Skeletal muscle tissue (tissue), 4 donors: Measurements from ENCODE around the gene AJUBA. TPM values are rescaled to one million over a fixed set of nuclear protein-coding genes. Genes with fewer than 3 reads are reported as not detected.

Source experiments
- H3K27ac ChIP-seq: one replicate; pipeline ENCODE4 v1.7.0; 2013; ENCODE audit warnings: mild to moderate bottlenecking, low read depth, low read length, inconsistent platforms
- H3K27me3 ChIP-seq, 3 donors: one replicate each; pipeline ENCODE4 v1.7.0; 2013; ENCODE audit warnings: low read length in 3 of 3; ENCODE audit not compliant: control insufficient read depth in 3 of 3, insufficient read depth in 3 of 3
- H3K36me3 ChIP-seq, 3 donors: one replicate each; pipeline ENCODE4 v1.7.0; 2013; ENCODE audit warnings: low read length in 3 of 3; ENCODE audit not compliant: control insufficient read depth in 3 of 3, insufficient read depth in 3 of 3
- H3K4me1 ChIP-seq, 3 donors: one replicate each; pipeline ENCODE4 v1.7.0; 2013; ENCODE audit warnings: low read length in 3 of 3, mild to moderate bottlenecking in 3 of 3; ENCODE audit not compliant: control insufficient read depth in 3 of 3, insufficient read depth in 3 of 3
- H3K4me3 ChIP-seq, 3 donors: one replicate each; pipeline ENCODE4 v1.7.0; 2013; ENCODE audit warnings: low read length in 3 of 3
- H3K9ac ChIP-seq, 3 donors: one replicate each; pipeline ENCODE4 v1.7.0; 2013; ENCODE audit warnings: low read length in 3 of 3, mild to moderate bottlenecking in 3 of 3, moderate library complexity in 2 of 3, low read depth in 1 of 3
- H3K9me3 ChIP-seq, 3 donors: one replicate each; pipeline ENCODE4 v1.7.0; 2013; ENCODE audit warnings: low read length in 3 of 3; ENCODE audit not compliant: control insufficient read depth in 3 of 3
- total RNA-seq: library from RNA; depleted of rRNA; stranded (reverse); fragments of >200 nt; gene quantifications from one replicate; pipeline ENCODE4 v1.2.3, GENCODE V29; 2014
- donor health status: Osteomylitis.

Gene AJUBA
- total RNA-seq, 1 donor from 2014 or later = 77.8 TPM

GRCh38 chr14:22981090-22981875 is 1.1 kb downstream of the AJUBA start:
- H3K4me1 ChIP-seq = peaks cover 20 to 32% (median 24%) of the 10 kb centered on the region in 3 donors
- no peaks in the 10 kb centered on the region for H3K36me3 ChIP-seq
- H3K4me3 ChIP-seq = peak overlapping the region; percentile 18 to 94 (median 51)
- H3K9ac ChIP-seq = peak overlapping the region in 2 of 3 donors; percentile 44 to 70
- no peaks in the 10 kb centered on the region for H3K9me3 ChIP-seq
- no peak overlapping the region for H3K27ac ChIP-seq
- peaks cover 9 to 35% (median 29%) of the 10 kb centered on the region in 3 donors for H3K27me3 ChIP-seq

GRCh38 chr14:22980672-22981089 is 1.7 kb downstream of the AJUBA start:
- H3K36me3 ChIP-seq = no peaks in the 10 kb centered on the region
- H3K27me3 ChIP-seq = peaks cover 9 to 35% (median 29%) of the 10 kb centered on the region in 3 donors
- H3K4me3 ChIP-seq = peak overlapping the region; percentile 18 to 94 (median 51)
- H3K4me1 ChIP-seq = peaks cover 20 to 32% (median 24%) of the 10 kb centered on the region in 3 donors
- no peak overlapping the region for H3K27ac ChIP-seq
- no peaks in the 10 kb centered on the region for H3K9me3 ChIP-seq
- H3K9ac ChIP-seq = peak overlapping the region in 1 of 3 donors; percentile 44

- Histone ChIP-seq H3K4me1 (peaks cover 20 to 33% (median 24%) of the 10 kb centered on the region in 3 donors), H3K4me3 (peak overlapping the region in 1 of 3 donors; percentile 26), H3K27ac (no peak overlapping the region), H3K27me3 (peaks cover 9 to 37% (median 29%) of the 10 kb centered on the region in 3 donors), H3K9me3 (no peaks in the 10 kb centered on the region), H3K9ac (no peak overlapping the region), H3K36me3 (no peaks in the 10 kb centered on the region)
Observed at GRCh38 chr14:22979748-22980392, 2.5 kb downstream of the AJUBA start.

- Histone ChIP-seq H3K4me3 (no peak overlapping the region), H3K36me3 (peaks cover 0 to 4% (median 0%) of the 10 kb centered on the region in 3 donors), H3K4me1 (peaks cover 20 to 36% (median 26%) of the 10 kb centered on the region in 3 donors), H3K27me3 (peaks cover 9 to 37% (median 29%) of the 10 kb centered on the region in 3 donors), H3K9me3 (no peaks in the 10 kb centered on the region), H3K27ac (no peak overlapping the region), H3K9ac (no peak overlapping the region)
Observed at GRCh38 chr14:22978981-22979671, 3.2 kb downstream of the AJUBA start.

- Histone ChIP-seq H3K9me3 (no peaks in the 10 kb centered on the region), H3K9ac (no peak overlapping the region), H3K27me3 (peaks cover 9 to 37% (median 29%) of the 10 kb centered on the region in 3 donors), H3K4me3 (no peak overlapping the region), H3K36me3 (peaks cover 0 to 4% (median 0%) of the 10 kb centered on the region in 3 donors), H3K27ac (no peak overlapping the region), H3K4me1 (peaks cover 20 to 37% (median 29%) of the 10 kb centered on the region in 3 donors)
Observed at GRCh38 chr14:22978487-22978837, 3.9 kb downstream of the AJUBA start.

- Histone ChIP-seq H3K27ac (no peak overlapping the region), H3K36me3 (peaks cover 0 to 4% (median 0%) of the 10 kb centered on the region in 3 donors), H3K9ac (no peak overlapping the region), H3K4me1 (peaks cover 14 to 34% (median 23%) of the 10 kb centered on the region in 3 donors), H3K4me3 (no peak overlapping the region), H3K27me3 (peaks cover 9 to 36% (median 29%) of the 10 kb centered on the region in 3 donors), H3K9me3 (no peaks in the 10 kb centered on the region)
Observed at GRCh38 chr14:22977684-22978486, 4.5 kb downstream of the AJUBA start.

- Histone ChIP-seq H3K36me3 (peaks cover 0 to 4% (median 0%) of the 10 kb centered on the region in 3 donors), H3K27ac (no peak overlapping the region), H3K4me1 (peaks cover 13 to 30% (median 18%) of the 10 kb centered on the region in 3 donors), H3K9me3 (no peaks in the 10 kb centered on the region), H3K27me3 (peaks cover 9 to 32% (median 29%) of the 10 kb centered on the region in 3 donors), H3K4me3 (no peak overlapping the region), H3K9ac (no peak overlapping the region)
Observed at GRCh38 chr14:22977434-22977683, 5.0 kb downstream of the AJUBA start.

- Histone ChIP-seq H3K4me1 (peaks cover 13 to 30% (median 15%) of the 10 kb centered on the region in 3 donors), H3K36me3 (peaks cover 0 to 4% (median 0%) of the 10 kb centered on the region in 3 donors), H3K27ac (no peak overlapping the region), H3K27me3 (peaks cover 5 to 27% (median 24%) of the 10 kb centered on the region in 3 donors), H3K9me3 (no peaks in the 10 kb centered on the region), H3K9ac (no peak overlapping the region), H3K4me3 (no peak overlapping the region)
Observed at GRCh38 chr14:22976620-22977433, 5.5 kb downstream of the AJUBA start.
